Glomerular endothelial cell (primary cell): ENCODE results near the gene FNDC3A. TPM values are rescaled to one million over a fixed set of nuclear protein-coding genes. Genes with fewer than 3 reads are reported as not detected.

ENCODE experiments used
- DNase-seq: peaks from one replicate; pipeline ENCODE4 v3.0.0-alpha.2; 2011; ENCODE audit warnings: low read depth, low spot score; ENCODE audit errors: extremely low read depth
- total RNA-seq: library from RNA; depleted of rRNA; stranded (reverse); fragments of >200 nt; gene quantifications from 2 replicates; pipeline ENCODE4 v1.2.3, GENCODE V29; 2015

The FNDC3A gene
- total RNA-seq, result 40.5 and 41.5 TPM in 2 replicates

GRCh38 chr13:48975856-48976575, at the start of gene FNDC3A:
TSS of gene FNDC3A (plus strand) at chr13:48975912. CDS start at chr13:49006191, 30,279 bp downstream.
- no peak for DNase-seq

GRCh38 chr13:48928757-48929430, 46.8 kb upstream of the FNDC3A start:
- no peak for DNase-seq

GRCh38 chr13:48930918-48931317, 44.8 kb upstream of the FNDC3A start:
- DNase-seq, result no peak

GRCh38 chr13:48938308-48938943, 37.3 kb upstream of the FNDC3A start:
- DNase-seq, result no peak

GRCh38 chr13:48939728-48940127, 36.0 kb upstream of the FNDC3A start:
- no peak for DNase-seq

GRCh38 chr13:48942131-48942530, 33.6 kb upstream of the FNDC3A start:
- DNase-seq, result no peak

GRCh38 chr13:48944221-48944620, 31.5 kb upstream of the FNDC3A start:
- DNase-seq, result no peak

GRCh38 chr13:48945626-48946025, 30.1 kb upstream of the FNDC3A start:
- DNase-seq, result no peak

GRCh38 chr13:48946163-48946562, 29.5 kb upstream of the FNDC3A start:
- no peak for DNase-seq

- DNase-seq, result no peak
Observed at GRCh38 chr13:48949566-48950500, 25.9 kb upstream of the FNDC3A start.

GRCh38 chr13:48950501-48950875, 25.2 kb upstream of the FNDC3A start:
- no peak for DNase-seq

- no peak for DNase-seq
Observed at GRCh38 chr13:48954081-48954480, 21.6 kb upstream of the FNDC3A start.

GRCh38 chr13:48955536-48955935, 20.2 kb upstream of the FNDC3A start:
- no peak for DNase-seq

- no peak for DNase-seq
Observed at GRCh38 chr13:48961379-48961778, 14.3 kb upstream of the FNDC3A start.

- DNase-seq, result no peak
Observed at GRCh38 chr13:48962281-48962680, 13.4 kb upstream of the FNDC3A start.

GRCh38 chr13:48965736-48966135, 10.0 kb upstream of the FNDC3A start:
- no peak for DNase-seq

GRCh38 chr13:48969685-48970084, 6.0 kb upstream of the FNDC3A start:
- DNase-seq, result no peak

GRCh38 chr13:48973845-48974431, 1.8 kb upstream of the FNDC3A start:
- DNase-seq, result no peak

- DNase-seq, result no peak
Observed at GRCh38 chr13:48975101-48975855, 434 bp upstream of the FNDC3A start.
